A673 (cell line): ENCODE results near the gene DDI2. TPM values are rescaled to one million over a fixed set of nuclear protein-coding genes. Genes with fewer than 3 reads are reported as not detected.

Experiments
- BruUV-seq: library from RNA; stranded (reverse); fragments of 400-500 nt; replicated peaks from 2 replicates; lab custom pipeline; 2021; lab: Mats Ljungman, UMichigan
- CTCF ChIA-PET: fragments of 300-600 bp; sonication (Branson Sonifier 250); formaldehyde crosslinking; loops from one replicate; lab custom pipeline; 2022; ENCODE audit warnings: antibody characterized with exemption; lab: Charles Lee
- POLR2A ChIA-PET: fragments of 300-600 bp; sonication (Branson Sonifier 250); formaldehyde crosslinking; loops from one replicate; lab custom pipeline; 2022; ENCODE audit warnings: antibody characterized with exemption; ENCODE audit not compliant: low non-redundant PET; lab: Charles Lee
- DNase-seq: peaks from one replicate; pipeline ENCODE4 v3.0.0-alpha.2; 2015; ENCODE audit warnings: low spot score
- H3K27ac ChIP-seq: fragments of 200-600 bp; sonication (generic); 2 replicates; pipeline ENCODE4 v1.5.1; 2016; ENCODE audit warnings: mixed run types, low read depth, mild to moderate bottlenecking, mixed read lengths, antibody characterized with exemption, low read length; ENCODE audit not compliant: poor library complexity, severe bottlenecking
- H3K27me3 ChIP-seq: fragments of 200-600 bp; sonication (generic); replicated peaks from 2 replicates; pipeline ENCODE4 v1.6.1; 2017; ENCODE audit warnings: mixed run types, low read depth, mild to moderate bottlenecking, mixed read lengths, antibody characterized with exemption, low read length; ENCODE audit not compliant: insufficient read depth, poor library complexity
- H3K36me3 ChIP-seq: fragments of 200-600 bp; sonication (generic); 2 replicates; pipeline ENCODE4 v1.6.1; 2016; ENCODE audit warnings: mixed run types, mild to moderate bottlenecking, mixed read lengths, antibody characterized with exemption, low read length; ENCODE audit not compliant: insufficient read depth, poor library complexity, severe bottlenecking
- H3K4me1 ChIP-seq: fragments of 200-600 bp; sonication (generic); 2 replicates; pipeline ENCODE4 v1.6.1; 2017; ENCODE audit warnings: mixed run types, mild to moderate bottlenecking, mixed read lengths, antibody characterized with exemption, low read length; ENCODE audit not compliant: insufficient read depth, poor library complexity, severe bottlenecking
- H3K4me3 ChIP-seq: fragments of 200-600 bp; sonication (generic); 2 replicates; pipeline ENCODE4 v1.5.1; 2016; ENCODE audit warnings: low read depth, mixed run types, mild to moderate bottlenecking, mixed read lengths, low read length; ENCODE audit not compliant: poor library complexity, severe bottlenecking
- H3K9me3 ChIP-seq: fragments of 200-600 bp; sonication (generic); 2 replicates; pipeline ENCODE4 v1.6.1; 2016; ENCODE audit warnings: mixed run types, low read depth, mild to moderate bottlenecking, mixed read lengths, antibody characterized with exemption, low read length; ENCODE audit not compliant: poor library complexity, severe bottlenecking
- EZH2 ChIP-seq: fragments of 200-600 bp; sonication (generic); IDR thresholded peaks from 2 replicates; pipeline ENCODE4 v1.6.1; 2017; ENCODE audit warnings: borderline replicate concordance, low read depth, mild to moderate bottlenecking, mixed read lengths, antibody characterized with exemption, low read length; ENCODE audit not compliant: poor library complexity, severe bottlenecking
- intact Hi-C: fragments of 100-400 bp; cut with micrococcal nuclease; formaldehyde crosslinking; loops from one replicate; pipeline ENCODE4 v1.10.0; 2022; ENCODE audit not compliant: unreplicated experiment
- total RNA-seq: library from RNA; stranded (reverse); gene quantifications from 2 replicates; pipeline ENCODE4 v1.2.3, GENCODE V29; 2021
- TF ChIP-seq, protein P1 (sequence below): fragments of 300-800, 200-600 bp; sonication (generic); conservative IDR thresholded peaks from 2 replicates; pipeline ENCODE4 v1.5.1; 2017; ENCODE audit warnings: low read depth, mild to moderate bottlenecking, antibody characterized with exemption, low read length, moderate library complexity, mixed read lengths

The DDI2 gene
- total RNA-seq, 1 experiment from 2014 or later = 41.3 TPM

- H3K9me3 ChIP-seq = no peaks in the 10 kb centered on the region
- no TSS peak for BruUV-seq
- no peak for TF ChIP-seq EZH2
- TF ChIP-seq, protein P1, sequence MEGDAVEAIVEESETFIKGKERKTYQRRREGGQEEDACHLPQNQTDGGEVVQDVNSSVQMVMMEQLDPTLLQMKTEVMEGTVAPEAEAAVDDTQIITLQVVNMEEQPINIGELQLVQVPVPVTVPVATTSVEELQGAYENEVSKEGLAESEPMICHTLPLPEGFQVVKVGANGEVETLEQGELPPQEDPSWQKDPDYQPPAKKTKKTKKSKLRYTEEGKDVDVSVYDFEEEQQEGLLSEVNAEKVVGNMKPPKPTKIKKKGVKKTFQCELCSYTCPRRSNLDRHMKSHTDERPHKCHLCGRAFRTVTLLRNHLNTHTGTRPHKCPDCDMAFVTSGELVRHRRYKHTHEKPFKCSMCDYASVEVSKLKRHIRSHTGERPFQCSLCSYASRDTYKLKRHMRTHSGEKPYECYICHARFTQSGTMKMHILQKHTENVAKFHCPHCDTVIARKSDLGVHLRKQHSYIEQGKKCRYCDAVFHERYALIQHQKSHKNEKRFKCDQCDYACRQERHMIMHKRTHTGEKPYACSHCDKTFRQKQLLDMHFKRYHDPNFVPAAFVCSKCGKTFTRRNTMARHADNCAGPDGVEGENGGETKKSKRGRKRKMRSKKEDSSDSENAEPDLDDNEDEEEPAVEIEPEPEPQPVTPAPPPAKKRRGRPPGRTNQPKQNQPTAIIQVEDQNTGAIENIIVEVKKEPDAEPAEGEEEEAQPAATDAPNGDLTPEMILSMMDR = no peak
- intact Hi-C loops = no loop called here
- no peak overlapping the region for H3K4me3 ChIP-seq
- no peak for DNase-seq
- no peaks in the 10 kb centered on the region for H3K27me3 ChIP-seq
- H3K27ac ChIP-seq = no peak overlapping the region
- POLR2A ChIA-PET = interaction anchor here (0.6 kb wide), 1 partner anchor 25 kb away, joined by 4 read pairs; no protein-coding TSS in a partner anchor
- H3K4me1 ChIP-seq = no peaks in the 10 kb centered on the region
- CTCF ChIA-PET = no interaction called here
- H3K36me3 ChIP-seq = peaks cover 20% of the 10 kb centered on the region
Measured at GRCh38 chr1:15571266-15571665, 46.0 kb upstream of the DDI2 start.

DNA sequence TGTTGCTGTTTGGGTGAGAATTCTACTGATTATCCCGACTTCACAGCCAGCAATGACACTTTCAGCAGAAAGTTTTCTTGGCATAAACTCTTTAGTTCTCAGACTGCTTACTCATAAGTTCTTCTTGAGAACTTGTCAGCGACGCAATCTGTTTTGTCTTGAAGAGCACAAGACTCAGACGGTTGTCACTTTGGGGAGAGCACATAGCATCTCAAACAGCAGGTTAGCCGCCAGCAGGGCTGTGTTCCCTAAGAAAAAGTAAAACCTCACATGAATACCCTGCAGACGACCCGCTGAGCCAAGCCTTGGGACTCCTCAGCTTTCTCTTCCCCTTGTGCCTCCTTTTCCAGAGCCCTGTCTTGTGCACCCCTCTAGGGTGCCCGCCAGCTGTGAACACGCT, 43.8 kb upstream of the DDI2 start:
- no peak for DNase-seq
- no peak overlapping the region for H3K4me3 ChIP-seq
- intact Hi-C loops = no loop called here
- H3K36me3 ChIP-seq = peaks cover 2% of the 10 kb centered on the region
- CTCF ChIA-PET = no interaction called here
- H3K27ac ChIP-seq = no peak overlapping the region
- H3K27me3 ChIP-seq = no peaks in the 10 kb centered on the region
- TF ChIP-seq, protein P1 = no peak
- no peak for TF ChIP-seq EZH2
- BruUV-seq = no TSS peak
- H3K4me1 ChIP-seq = no peaks in the 10 kb centered on the region
- H3K9me3 ChIP-seq = no peaks in the 10 kb centered on the region
- POLR2A ChIA-PET = no interaction called here

GRCh38 chr1:15574741-15575140, 42.5 kb upstream of the DDI2 start:
- intact Hi-C loops = no loop called here
- ChIA-PET CTCF (no interaction called here), POLR2A (no interaction called here)
- no TSS peak for BruUV-seq
- H3K36me3 ChIP-seq = no peaks in the 10 kb centered on the region
- H3K4me1 ChIP-seq = no peaks in the 10 kb centered on the region
- H3K4me3 ChIP-seq = no peak overlapping the region
- H3K27ac ChIP-seq = no peak overlapping the region
- no peaks in the 10 kb centered on the region for H3K27me3 ChIP-seq
- no peak for DNase-seq
- H3K9me3 ChIP-seq = no peaks in the 10 kb centered on the region
- TF ChIP-seq EZH2 = no peak
- TF ChIP-seq, protein P1 = no peak
